ENCODE measurements around the gene CLIC5.

Gene CLIC5

DNA sequence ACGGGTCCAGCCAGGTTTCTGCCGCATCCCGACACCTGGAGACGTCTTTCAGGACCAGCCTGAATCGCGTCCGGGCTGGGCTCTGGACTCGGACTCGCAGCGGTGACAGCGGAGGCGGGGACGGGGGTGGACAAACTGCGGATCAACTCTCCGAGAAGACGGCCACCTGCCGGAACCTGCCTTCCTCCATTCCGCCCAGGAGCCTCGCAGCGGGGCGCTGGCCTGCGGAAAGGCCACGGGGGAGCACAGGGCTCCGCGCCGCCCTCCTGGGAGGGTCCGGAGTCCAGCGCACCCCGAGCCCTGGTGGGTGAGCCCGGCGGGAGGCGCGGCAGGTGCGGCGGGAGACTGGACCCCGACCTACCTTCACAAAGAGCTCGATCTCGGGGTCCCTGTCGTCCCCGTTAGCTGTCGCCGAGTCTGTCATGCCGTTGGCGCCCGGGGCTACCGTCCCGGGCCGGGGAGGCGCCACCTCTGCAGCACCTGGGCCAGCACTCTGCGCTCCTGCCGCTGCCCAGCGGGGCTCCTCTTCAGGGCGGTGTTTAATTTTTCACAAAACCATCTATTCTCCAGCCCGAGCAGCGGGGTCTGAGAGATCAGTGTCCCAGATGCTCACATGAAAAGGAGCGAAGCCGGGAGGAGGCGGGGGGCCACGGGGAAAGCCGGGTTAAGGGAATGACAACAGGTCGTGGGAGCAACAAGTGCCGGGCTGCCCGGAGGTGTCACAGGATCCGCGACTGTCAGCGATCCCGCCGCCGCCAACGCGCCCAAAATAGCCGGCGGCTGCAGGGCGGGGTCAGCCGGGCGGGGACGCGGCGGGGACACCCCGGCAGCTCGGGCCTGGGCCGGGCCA lies at the start of gene CLIC5:
Gene CLIC5, minus strand, starts transcription at position 742 of the 850 bp plus-strand sequence. Its CDS starts 318 bp downstream, at position 424.
- DNase-seq: peak in 2 of 4 experiments; percentile 3 to 23

DNA sequence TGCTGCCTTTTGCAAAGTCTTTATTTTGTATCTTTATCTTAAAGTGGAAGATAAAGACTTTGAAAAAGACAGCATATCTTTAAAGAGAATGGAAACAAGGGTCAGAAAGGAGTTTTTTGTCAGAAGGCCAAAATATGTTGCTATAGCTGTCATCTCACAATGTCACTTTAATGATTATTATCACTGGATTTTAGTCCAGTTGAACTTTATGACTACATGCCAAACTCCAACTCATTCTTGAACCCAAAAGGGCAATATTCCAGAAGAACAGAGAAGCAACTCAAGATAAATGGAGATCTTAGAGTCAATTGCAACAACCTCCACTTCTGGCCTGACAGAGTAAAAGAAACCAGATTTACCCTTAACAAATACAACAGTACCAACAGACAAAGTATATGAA lies 47.3 kb upstream of the CLIC5 start:
- no peak for DNase-seq

DNA sequence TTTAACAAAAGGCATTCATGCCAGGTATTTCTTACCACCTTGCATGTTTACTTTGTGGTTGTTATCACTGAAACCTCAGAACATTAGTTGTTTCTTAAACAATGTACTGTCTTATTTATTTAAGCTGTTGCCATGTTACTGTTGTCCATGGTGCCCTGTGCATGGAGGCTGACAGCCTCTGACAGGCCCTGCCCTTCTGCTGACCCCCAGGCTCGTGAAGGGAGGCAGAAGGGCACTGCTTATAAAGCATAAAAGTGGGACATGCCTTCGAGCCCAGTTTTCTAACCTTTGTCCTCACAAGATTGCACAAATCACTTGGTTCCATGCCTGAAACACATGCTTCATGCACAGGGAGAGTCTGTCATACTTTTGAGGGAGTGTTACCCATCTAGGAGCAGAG lies 46.7 kb upstream of the CLIC5 start:
- DNase-seq: no peak

DNA sequence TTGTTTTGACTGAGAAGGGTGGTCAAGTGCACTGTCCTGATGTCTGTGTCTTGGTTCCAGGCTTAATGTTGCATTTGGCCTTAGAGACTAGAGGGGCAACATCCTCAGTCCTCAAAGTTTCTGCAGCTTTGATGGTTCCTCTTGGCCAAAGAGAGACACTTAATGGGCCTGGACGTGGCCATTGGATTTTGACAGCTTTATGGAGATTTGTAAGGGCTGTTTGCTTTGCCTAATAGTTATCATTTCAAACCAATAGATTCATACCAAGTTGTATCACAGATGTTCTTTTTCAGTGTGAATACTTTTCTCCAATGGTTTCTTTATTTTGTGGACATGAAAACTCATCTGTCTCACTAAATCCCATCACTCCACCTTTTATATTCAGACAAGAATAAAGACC lies 45.8 kb upstream of the CLIC5 start:
- no peak for DNase-seq

DNA sequence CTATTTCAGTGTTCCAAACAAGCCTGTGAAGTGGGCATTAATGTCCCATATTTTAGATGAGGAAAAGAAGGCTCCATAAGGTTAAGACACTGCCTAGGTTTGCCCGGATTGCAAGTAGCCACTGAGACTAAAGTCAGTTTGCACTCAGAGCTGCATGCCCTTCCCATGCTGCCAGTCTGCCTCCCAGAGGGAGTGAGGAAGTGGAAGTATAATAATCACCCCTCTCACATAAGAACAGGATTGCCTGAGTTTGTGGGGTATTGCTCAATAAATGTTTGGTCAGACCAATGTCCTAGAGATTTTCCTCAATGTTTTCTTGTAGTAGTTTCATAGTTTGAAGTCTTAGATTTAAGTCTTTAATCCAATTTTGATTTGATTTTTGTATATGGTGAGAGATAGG lies 43.9 kb upstream of the CLIC5 start:
- no peak for DNase-seq

DNA sequence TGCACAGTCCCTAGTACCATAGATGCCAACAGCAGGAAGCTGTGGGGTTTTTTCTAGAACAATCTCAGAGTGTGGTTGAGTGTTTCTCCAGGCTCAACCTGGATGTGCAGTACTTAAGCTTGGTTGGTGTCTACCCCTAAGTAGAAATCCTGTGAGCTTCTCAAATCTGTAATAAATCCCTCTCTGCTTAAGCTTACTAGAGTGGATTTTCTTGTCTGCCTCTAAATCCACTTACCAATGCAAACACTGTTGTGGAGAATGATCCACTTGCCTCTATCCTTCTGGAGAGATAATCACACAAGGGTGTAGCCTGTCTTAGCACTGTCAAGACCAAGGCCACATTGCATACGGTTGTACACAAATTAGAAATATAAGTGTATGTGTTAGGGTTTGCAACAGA lies 43.3 kb upstream of the CLIC5 start:
- DNase-seq: no peak

DNA sequence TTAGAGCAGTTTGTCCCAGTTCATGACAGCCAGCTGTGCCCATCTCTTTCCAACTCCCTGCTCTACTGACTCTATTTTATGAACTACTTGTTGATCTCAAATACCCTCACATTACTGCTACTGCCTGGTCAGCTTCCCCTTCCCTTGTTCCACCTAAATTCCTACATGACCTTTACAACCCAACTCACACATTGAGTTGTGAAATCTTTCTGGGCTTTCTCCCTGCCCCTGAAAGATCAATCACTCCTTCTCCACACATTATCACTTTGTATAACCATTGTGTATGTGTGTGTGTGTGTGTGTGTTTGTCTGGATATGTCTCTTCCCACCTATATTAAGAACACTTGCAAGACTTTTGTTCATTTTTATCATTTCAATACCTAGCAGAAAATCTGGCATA lies 42.1 kb upstream of the CLIC5 start:
- DNase-seq: no peak

DNA sequence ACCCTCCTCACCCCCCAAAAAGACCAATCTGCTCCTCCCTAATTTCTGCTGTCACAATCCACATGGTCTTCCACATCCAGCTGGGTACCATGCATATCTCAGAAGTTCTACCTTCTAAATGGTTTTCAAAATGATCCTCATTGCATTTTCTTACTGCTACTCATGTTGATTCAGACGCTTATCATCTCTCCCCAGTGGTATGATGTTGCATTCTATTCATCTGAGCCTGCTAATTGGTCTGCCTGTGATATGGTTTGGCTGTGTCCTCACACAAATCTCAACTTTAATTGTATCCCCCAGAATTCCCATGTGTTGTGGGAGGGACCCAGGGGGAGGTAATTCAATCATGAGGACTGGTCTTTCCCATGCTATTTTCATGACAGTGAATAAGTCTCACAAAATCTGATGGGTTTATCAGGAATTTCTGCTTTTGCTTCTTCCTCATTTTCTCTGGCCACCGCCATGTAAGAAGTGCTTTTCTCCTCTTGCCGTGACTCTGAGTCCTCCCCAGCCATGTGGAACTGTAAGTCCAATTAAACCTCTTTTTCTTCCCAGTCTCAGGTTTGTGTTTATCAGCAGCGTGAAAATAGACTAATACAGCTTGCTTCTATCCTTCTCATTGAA lies 41.4 kb upstream of the CLIC5 start:
- no peak for DNase-seq

DNA sequence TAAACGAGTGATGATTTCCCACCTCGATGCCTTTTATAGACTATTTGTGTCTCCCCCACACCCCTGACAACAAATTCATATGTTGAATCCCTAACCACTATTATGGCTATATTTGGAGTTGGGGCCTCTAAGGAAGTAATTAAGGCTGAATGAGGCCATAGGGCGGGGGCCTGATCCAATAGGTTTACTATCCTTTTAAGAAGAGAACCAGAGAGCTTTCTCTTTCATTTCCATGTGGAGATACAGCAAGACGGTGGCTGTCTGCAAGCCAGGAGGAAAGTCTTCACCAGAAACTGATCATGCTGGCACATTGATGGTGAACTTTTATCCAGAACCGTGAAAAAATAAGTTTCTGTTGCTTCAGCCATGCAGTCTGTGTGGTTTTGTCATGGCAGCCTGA lies 38.9 kb upstream of the CLIC5 start:
- DNase-seq: no peak

DNA sequence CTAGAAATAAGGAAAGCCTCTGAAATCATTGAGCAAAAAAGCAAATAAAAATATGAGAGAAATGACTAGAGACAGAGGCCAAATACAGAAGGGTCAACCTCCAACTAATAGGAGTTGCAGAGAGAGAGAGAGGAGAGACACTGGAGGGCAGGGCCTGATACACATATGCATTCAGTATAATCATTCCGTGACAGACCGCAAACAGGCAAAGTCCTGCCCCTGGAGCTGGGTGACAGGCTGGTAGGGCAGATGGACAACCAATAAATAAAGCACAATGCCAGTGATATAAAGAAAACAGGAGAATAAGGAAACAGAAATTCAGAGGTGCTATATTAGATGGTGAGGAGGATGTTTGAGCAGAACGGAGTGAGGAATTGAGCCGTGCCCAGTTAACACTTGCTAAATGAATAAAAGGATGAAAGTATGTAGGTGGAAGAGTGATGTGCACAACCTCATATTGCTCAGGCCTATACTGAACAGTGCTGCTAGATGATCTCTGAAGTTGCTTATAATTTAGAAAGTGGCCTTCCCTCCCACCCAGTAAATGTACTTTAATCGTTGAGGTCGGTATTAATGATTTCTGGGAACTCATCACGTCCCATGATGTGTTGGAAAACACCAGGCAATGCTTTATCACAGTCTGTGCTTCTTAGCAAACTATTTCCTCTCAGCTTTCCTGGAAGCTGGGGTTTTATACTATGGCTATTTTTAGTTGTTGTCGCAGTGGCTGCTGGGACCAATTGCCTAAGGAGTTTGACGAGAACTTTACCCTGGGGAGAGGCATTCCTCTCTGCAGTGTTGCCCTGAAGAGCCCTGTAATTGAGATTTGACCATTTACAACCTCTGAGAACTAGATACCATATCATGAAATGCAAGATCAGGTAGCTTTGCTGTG lies 37.6 kb upstream of the CLIC5 start:
- DNase-seq: no peak

DNA sequence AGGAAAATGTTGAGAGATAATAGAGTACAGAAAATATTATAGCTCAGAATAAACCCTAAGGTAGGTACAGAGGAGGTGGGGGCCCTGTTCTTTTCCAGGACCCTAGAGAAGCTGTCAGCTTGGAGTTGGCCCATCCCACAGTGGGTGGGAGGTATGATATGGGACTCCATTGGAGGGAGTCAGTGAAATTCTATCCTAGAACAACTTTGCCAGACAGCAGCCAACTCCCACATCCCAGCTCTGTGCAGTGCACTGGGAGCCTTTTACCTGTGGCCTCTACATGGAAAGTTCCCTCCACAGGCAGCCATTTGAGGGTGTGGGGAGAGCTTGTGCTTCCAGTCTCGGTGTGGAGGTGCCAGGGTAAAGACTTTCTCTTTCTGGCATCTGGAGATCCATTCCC lies 36.8 kb upstream of the CLIC5 start:
- DNase-seq: no peak

DNA sequence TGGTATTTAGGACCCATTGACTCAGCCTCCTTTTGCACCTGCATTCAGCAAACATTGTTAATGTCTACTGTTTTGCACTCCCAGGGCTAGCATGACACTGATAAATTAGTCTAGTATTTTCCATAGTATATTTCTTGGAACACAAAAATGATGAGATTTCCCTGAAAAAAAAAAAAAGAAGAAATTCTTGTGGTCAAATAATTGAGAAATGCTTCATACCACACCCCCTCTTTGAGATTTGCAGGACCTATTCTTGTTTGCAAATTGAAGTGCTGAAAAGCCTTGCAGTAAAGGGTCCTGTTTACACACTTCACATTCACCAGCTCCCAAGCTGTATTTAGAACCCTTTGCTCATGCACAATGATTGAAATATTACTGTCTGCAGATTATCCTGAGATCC lies 36.3 kb upstream of the CLIC5 start:
- DNase-seq: no peak

DNA sequence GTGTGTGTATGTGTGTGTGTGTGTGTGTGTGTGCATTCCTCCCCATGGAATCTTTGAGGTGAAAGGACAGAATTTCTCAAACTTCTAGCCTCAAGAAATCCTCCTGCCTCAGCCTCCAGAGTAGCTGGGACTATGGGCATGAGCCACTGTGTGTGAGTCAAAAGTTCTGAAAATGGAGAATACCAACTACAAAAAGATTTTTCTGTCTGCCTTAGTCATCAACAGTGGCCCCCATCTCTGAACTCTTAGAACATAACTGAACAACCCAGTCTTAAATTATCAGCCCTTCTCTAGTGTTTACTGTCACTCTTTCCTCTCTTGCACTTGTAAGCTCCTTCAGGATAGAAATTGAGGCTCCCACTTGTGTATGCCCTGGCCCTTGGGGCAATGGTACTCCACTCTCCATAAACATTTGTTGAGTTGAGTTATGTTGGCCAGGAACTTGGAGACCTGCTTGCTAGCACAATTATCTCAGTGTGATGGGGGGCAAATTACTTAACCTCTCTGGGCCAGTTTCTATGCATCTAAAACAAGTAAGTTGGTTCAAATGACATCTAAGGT lies 35.3 kb upstream of the CLIC5 start:
- DNase-seq: no peak

DNA sequence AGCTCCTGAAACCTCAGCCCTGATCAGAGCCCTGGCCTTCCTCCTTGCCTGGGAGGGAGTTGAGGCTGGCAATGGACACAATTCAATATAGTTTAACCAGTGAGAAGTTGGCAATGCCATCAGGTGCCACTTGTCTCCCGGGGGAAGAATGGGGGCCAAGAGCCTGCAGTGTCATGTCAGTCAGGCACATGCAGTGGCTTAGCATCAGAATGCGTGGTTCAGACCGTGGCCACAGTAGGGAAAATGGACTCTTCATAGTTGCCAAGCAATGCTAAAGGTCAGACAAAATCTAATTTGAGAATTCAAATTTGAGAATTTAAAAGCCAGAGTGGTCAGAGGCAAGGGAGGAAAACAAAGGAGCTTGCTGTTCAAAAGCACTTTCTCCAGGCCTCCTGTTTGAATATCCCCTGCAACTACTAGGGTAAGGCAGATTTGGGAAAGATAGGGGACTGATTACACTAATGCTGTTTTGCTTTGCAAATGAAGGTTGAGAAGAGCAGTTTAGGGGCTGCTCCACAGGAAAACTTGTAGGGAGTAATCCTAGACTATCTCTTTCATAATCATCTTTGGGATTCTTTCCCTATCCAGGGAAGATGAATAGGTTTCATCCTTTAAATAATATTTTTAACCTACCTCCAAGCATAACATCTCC lies 33.1 kb upstream of the CLIC5 start:
- no peak for DNase-seq

DNA sequence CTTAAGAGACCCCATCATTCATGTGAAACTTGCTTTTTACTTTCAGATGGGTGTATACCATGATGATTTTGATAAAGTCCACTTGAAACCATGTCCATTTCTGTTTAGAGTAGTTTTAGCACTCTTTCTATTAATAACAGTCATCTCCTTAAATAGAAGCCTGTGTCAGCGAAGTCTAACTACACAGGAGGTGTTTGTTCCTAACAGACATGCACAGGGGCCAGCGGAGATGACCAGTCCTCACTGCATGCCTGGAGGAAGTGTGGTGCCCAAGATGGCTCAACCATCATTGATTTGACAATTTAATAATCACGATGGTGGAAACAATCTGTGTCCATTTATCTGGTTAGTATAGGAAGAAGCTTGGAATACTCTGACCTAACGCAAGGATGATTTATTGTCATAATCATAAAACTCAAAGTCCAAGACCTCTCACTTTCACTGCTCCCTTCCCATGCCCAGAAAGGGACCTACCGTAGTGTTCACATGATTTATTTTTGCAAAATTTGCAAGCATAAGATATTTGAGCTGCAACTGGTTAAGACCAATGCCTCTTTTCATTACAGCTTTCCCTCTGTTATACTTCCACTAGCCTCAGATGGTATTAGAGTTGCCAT lies 31.0 kb upstream of the CLIC5 start:
- no peak for DNase-seq

DNA sequence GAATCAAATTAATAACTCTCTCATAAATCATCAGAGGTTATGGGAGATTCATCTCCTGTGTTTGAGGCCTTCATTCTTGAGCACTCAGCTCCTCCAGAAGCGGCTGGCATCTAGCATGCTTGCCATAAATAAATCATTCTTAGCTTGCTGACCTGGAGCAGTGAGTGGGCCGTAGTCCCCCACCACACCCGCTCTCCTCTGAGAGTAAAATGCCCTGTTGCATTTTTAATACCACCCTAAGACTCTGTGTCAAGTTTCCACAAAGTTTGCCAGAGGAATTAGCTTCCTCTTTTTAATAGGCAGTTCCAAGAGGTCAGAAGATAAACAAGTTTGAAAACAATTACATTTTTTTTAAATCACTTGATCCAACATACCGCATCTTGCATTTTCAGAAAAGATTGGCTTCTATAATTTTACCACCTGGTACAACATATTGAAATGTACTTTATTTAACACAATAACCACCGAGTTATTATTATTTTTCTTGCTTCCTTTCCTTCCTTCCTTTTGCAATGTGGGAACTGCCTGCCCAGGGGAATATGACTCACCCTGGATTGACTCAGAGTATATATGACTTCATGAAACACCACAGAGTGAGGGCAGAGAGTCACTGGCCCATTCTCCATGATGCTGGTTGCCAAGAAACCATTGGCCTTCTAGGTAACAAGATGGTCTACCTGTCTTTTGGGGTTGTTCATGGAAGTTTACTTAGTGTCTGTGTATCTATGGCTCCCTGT lies 29.4 kb upstream of the CLIC5 start:
- no peak for DNase-seq

DNA sequence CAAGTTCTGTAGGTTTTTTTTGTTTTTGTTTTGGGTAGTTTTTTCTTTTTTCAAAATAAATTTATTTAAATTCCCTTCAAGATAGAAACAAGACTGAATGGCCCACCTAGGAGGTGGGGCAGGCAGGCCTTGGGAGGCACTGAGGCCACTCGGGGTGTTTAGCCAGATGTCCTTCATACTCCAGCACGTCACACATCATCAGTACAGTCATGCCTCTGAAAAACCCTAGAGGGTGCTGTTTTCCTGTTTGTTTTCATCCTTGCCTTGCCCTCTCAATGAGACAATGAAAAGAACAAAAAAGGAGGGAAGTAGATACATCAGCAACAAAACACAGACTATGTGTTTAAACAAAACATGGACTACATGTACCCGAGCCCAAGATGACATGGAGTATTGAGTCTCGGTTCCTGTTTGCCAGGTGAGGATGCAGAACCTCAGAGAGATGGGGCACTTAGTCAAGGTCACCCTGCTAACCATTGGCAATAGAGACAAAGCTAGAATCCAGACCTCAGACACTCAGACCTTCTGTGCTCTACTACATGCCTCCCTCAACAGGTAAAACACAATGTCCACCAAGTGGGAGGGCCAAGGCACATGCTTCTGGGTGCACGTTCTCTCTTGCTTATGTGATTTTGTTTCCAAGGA lies 26.8 kb upstream of the CLIC5 start:
- DNase-seq: no peak

DNA sequence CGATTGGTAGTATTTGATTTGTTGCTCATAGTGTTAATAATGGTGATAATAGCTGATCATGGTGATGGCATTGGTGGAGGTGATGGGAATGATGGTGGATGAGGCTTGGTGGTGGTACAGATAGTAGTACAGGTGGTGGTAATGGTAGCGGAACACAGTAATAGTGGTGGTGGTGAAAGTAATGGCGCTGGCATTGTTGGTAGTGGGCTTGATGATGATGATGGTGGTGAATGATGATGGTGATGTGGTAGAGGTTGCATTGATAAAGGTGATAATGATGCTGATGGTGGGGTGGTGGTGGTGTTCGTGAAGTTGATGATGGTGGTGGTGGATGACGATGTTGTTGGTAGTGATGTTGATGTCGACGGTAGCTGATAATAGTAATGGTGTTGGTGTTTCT lies 24.6 kb upstream of the CLIC5 start:
- DNase-seq: no peak

DNA sequence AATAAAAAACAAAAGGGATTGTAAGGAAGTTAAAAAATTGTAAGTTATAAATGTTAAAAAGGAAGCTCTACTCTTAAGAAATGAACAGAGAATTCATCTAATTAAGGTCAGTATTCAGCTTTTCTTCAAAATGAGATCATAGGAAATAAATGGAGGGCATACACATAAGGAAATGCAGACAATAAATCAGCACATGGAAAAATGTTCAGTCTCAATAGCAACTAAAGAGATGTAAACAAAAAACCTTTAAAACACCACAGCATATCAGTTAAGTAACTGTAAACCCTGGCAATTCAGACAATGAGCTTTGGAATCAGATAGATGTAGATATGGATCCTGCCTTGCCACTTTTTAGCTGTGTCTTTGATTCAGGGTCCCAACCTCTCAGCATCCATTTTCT lies 24.0 kb upstream of the CLIC5 start:
- DNase-seq: no peak

DNA sequence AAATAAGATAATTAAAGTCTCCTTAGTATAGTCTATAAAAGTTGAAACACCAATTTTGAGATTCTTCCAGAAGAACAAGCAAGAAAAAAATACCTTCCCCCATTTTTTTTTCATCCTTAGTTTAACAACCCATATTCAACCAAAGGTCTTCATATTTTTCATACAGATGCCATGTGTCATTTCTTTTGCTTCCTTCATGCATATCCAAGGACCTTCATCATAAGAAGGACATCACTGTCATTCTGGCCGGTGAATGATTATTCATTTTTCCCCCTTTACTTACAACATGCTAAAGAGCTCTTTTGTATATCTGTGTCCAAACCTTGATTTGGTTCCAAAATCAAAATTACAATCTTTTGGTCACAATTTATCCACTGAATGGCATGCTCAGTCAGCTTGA lies 21.3 kb upstream of the CLIC5 start:
- DNase-seq: no peak

DNA sequence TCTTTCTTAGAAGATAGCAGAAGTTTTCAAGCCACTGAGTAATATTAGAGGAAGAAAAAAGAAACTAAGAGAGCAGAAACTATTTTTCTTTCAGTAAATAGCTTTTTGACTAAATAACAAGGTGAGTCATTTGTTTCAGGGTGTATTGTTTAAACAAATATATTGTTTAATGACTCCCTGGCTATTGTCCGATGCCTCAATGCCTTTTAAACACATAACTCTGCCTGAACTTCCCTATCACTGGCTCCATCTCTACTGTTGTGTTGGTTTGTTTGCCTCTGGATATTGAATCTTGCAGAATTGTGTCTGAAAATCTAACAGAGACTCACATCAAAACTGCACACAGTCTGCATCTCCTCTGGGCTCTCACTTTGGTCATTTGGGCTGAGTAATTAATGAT lies 19.6 kb upstream of the CLIC5 start:
- no peak for DNase-seq

Measured in activated naive CD4-positive, alpha-beta T cell (primary cell).